Right hindlimb (tissue), 1 donor: ENCODE results near the gene FAM168A.

ENCODE experiments used
- DNase-seq: peaks from one replicate; pipeline ENCODE4 v3.0.0-alpha.2; 2018

Gene FAM168A

GRCh38 chr11:73360743-73361369, 237.1 kb downstream of the FAM168A start:
- DNase-seq: no peak

- DNase-seq: no peak
Measured at GRCh38 chr11:73359930-73360742, 237.8 kb downstream of the FAM168A start.

GRCh38 chr11:73359341-73359740, 238.6 kb downstream of the FAM168A start:
- DNase-seq: no peak

GRCh38 chr11:73358071-73358470, 239.8 kb downstream of the FAM168A start:
- DNase-seq: no peak

DNA sequence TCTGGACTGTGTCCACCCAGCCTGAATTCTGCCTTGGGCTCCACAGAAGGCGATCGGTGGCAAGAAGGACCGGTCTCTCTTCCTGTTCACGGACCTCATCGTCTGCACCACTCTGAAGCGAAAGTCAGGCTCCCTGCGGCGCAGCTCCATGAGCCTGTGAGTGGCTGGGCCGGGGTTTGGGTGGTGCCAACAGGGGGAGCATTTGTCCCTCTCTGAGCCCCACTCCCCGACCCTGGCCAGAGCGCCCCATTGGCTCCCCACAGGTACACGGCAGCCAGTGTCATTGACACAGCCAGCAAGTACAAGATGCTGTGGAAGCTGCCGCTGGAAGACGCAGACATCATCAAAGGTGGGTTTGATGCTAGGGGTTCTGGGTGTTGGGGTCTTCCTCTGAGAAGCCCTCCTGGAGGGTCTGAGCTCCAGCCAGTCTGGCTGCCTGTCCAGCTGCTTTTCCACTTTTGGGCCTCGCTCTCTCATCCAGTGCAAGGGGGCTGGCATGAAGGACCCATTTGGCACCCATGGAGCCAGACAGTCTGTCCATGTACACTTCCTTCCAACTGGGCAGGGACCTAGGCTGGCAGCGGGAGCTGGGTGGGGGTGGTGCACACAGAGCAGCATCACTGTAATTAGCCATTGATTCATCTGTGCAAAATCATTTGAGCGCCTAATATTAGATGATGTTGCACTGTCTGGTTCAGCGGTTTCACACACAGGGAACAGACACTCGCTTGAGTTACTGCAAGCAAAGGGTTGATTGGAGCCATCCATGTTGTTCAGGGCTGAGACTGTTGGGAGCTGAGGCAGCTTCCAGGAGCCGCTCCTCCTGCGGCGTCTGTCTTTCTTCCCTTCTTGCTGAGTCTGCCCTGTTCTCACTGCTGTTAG, 240.7 kb downstream of the FAM168A start:
- DNase-seq: no peak

DNA sequence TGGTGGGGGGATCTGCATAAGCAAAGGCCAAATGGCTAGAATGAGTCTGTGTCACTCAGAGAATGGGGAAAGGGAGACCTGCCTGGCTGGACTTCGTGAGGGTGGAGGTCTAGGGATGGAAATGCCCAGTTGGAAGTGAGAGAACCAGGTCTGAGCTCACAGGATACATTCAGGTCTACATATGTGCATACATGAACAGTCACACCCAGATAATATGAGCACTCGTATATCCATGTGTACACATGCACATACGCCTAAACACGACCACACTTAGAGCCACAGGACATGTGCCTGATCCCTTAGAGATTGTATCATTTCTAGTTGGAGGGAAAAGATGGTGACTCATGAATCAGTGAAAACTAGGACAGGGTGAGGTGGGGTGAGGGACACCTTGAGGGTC, 242.8 kb downstream of the FAM168A start:
- DNase-seq: no peak

- DNase-seq: no peak
Measured at GRCh38 chr11:73353422-73353821, 244.5 kb downstream of the FAM168A start.

- peak; percentile 59 for DNase-seq
Measured at GRCh38 chr11:73350908-73351636, 246.8 kb downstream of the FAM168A start.
